HG03064 (cell line): Measurements from ENCODE around the gene USP32.

Experiments
- ATAC-seq: cut with Tn5 transposase; IDR thresholded peaks from one replicate; pipeline ENCODE4 v1.9.1; 2021; ENCODE audit warnings: low read depth; ENCODE audit not compliant: unreplicated experiment

USP32 gene

GRCh38 chr17:60141111-60142018, 250.6 kb downstream of the USP32 start:
- ATAC-seq = no peak

GRCh38 chr17:60139438-60140285, 252.3 kb downstream of the USP32 start:
- ATAC-seq = no peak

GRCh38 chr17:60138769-60139437, 253.0 kb downstream of the USP32 start:
- ATAC-seq = no peak

- no peak for ATAC-seq
Measured at GRCh38 chr17:60137731-60138130, 254.2 kb downstream of the USP32 start.

GRCh38 chr17:60135951-60136666, 255.8 kb downstream of the USP32 start:
- ATAC-seq = no peak

GRCh38 chr17:60135151-60135950, 256.6 kb downstream of the USP32 start:
- peak; percentile 91 for ATAC-seq

GRCh38 chr17:60134396-60135150, 257.4 kb downstream of the USP32 start:
- no peak for ATAC-seq

- ATAC-seq = no peak
Measured at GRCh38 chr17:60130466-60130865, 261.5 kb downstream of the USP32 start.

- ATAC-seq = no peak
Measured at GRCh38 chr17:60129164-60129563, 262.8 kb downstream of the USP32 start.
